ENCODE results near the gene IRS4.

DNA sequence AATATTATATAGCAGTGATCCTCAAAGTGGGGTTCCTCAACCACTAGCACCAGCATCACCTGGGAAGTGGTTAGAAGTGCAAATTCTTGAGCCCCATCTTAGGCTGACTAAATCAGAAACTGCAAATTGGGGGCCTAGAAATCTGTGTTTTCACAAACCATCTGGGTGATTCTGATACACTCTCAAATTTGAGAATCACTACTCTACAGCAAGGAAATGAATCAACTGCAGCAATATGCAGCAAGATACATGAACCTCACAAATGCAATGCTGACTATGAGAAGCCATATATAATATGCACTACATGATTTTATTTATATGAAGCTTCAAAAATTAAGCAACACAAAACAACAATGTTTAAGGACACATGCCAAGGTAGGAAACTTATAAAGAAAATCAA lies 36.2 kb upstream of the IRS4 start:
- no peak for TF ChIP-seq CTCF (IDR thresholded peaks at IDR 0.05; ENCODE audit: low read depth, low read length)
- TF ChIP-seq EZH2phosphoT487 (IDR thresholded peaks at IDR 0.05; ENCODE audit: low read depth): no peak

Data from OCI-LY3 (cell line).